22Rv1 (cell line): ENCODE data around the gene RBPJL.

Experiments
- ZFX ChIP-seq: fragments of 450-650 bp; IDR thresholded peaks from 2 replicates; pipeline ENCODE4 v1.6.1; 2017; ENCODE audit warnings: antibody characterized with exemption, borderline replicate concordance
- TF ChIP-seq, protein P1 (sequence below): fragments of 450-650 bp; IDR thresholded peaks from 2 replicates; pipeline ENCODE4 v1.5.1; 2017; ENCODE audit warnings: mild to moderate bottlenecking

DNA sequence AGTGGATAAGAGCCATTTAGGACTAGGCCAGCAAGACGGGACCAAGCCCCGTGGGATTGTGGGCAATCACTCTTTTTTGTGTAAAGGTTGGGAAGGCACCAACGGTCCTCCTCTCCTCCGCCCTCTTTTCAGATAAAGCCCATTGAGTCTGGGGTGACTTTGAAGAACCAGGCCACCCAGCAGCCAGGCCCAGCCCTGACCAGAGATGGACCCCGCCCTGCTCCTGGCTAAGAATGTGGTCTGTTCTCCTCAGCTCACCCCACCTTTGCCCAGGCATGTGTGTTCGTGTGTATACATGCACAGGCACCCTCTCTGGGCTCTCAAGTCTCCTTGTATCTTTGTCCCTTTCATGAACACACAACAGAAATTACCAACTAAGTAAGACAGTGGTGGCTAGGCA is 32.4 kb downstream of the RBPJL start:
- TF ChIP-seq, protein P1, sequence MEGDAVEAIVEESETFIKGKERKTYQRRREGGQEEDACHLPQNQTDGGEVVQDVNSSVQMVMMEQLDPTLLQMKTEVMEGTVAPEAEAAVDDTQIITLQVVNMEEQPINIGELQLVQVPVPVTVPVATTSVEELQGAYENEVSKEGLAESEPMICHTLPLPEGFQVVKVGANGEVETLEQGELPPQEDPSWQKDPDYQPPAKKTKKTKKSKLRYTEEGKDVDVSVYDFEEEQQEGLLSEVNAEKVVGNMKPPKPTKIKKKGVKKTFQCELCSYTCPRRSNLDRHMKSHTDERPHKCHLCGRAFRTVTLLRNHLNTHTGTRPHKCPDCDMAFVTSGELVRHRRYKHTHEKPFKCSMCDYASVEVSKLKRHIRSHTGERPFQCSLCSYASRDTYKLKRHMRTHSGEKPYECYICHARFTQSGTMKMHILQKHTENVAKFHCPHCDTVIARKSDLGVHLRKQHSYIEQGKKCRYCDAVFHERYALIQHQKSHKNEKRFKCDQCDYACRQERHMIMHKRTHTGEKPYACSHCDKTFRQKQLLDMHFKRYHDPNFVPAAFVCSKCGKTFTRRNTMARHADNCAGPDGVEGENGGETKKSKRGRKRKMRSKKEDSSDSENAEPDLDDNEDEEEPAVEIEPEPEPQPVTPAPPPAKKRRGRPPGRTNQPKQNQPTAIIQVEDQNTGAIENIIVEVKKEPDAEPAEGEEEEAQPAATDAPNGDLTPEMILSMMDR: no peak
- TF ChIP-seq ZFX: no peak
